NOMO-1 treated with dmso at 0.1 percent for 144 hours (cell line): ENCODE data around the gene BMP8B.
"Not testable (repeated sequence)": the region's sequence is repeated elsewhere in the genome, so short reads cannot be mapped to it uniquely, and the experiment has no call there.

Experiments used
- DNase-seq: peaks from one replicate; lab custom pipeline; 2025; ENCODE audit not compliant: unreplicated experiment; lab: John Stamatoyannopoulos, UW

BMP8B gene

DNA sequence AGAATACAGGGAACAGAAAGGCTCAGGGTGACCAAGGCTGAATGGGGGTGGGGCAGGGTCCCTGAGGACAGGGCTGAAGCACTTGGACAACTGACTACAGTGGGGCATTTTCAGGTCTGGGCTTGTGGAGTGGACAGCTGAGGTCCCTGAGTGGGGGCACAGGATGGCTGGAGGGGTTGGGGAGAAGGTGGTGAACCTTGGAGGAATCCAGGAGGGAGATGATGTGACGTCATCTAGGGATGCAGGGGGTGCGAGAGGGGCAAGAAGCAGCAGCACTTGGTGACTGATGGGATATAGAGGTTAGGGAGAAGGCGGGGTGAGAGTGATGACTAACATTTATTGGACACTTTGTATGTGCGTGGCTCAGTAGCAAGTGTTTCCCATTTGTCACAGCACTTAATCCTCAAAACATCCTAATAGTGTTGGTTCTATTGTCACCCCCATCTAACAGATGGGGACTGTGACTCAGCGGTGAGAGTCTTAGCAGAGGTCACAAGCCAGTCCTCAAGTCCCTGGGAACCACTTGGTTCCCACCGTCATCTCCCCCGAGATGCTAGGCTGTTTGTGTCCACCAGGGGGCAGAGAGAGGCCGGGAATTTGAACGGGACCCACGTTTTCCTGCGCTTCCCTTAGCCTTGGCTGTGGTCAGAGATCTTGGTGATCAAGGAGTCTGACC lies 27.9 kb upstream of the BMP8B start:
- peak; percentile 69 for DNase-seq

DNA sequence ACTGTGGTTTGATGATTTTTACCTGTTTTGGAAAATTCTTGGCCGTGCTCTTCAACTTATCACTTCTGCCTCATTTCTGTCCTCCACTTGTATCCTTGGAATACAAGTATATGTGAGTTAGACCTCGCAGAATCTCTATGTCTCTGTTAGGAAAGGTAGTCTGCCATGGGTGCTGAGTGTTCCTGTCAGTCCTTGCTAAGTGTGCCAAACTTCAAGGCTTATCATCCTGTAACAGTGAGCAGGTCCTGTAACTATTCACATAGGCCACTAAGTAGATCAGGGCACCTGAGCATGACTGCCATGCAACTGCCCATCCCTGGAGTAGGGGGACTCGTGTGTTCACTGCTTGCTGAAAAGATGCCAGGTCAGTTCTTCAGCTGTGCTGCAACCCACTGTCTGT lies 24.2 kb upstream of the BMP8B start:
- no peak for DNase-seq

DNA sequence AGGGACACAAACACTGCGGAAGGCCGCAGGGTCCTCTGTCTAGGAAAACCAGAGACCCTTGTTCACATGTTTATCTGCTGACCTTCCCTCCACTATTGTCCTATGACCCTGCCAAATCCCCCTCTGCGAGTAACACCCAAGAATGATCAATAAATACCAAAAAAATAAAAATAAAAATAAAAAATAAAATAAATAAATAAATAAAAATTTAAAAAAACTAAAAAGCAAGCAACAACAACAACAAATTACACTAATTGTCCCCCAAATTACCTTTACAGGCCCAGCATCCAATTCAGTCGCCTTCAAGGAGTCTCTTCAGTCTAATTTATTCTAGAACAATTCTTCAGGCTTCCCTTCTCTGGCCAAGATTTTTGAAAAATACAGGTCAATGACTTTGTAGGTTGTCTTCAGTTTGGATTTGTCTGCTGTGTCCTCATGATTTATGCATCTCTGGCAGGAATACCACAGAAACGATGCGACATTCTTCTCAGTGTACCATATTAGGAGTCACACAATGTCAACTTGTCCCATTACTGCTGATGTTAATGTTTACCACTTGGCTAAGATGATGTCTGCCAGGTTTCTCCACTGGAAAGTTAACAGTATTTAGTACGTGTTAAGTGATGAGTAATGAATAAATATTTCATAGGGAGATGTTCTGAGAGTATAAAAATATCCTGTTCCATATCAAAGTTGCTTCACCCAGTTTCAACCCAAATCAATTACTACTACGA lies 20.3 kb upstream of the BMP8B start:
- no peak for DNase-seq

DNA sequence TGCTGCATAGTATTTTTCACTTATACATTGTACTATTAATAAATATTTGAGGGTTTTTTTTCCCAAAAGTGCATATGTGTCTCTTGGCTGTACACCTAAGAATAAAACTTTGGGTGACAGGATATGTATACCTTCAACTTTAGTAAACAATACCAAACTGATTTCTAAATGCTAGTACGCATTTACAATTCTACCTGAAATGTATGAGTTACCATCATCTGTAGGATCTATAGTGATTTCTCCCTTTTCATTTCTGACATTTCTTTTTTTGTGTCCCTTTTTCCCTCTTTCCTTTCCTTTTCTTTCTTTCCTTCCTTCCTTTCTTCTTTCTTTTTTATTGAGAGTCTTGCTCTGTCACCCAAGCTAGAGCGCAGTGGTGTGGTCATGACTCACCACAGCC lies 16.7 kb upstream of the BMP8B start:
- DNase-seq, result no peak

DNA sequence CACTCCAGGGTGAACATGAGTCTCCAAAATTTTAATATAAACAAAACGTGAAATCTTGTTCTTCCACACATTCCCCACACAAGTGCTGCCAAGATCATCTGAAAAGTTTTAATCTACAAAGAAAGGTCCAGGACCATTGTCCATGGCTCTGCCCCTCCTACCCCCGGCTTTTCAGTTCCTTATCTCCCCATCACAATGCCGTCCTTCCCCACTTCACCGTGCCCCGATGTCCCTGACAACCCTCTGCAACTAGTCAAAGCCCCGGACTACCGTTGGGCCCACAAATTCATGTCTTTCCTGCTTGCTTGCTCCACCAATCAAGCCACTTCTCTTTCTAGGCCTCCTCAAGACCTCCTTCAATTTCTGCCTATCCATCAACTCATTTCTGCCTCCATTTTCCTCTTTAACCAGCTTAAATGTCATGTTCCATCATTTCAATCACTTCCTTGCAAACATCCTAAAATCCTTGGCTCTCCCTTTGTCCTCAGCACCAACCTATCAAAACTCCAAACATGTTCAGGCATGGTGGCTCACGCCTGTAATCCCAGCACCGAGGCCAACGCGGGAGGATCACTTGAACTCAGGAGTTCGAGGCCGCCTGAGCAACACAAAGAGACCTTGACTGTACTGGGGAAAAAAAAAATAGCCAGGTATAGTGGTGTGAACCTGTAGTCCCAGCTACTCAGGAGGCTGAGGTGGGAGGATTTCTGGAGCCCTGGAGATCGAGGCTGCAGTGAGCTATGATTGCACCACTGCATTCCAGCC lies 14.0 kb upstream of the BMP8B start:
- no peak for DNase-seq

DNA sequence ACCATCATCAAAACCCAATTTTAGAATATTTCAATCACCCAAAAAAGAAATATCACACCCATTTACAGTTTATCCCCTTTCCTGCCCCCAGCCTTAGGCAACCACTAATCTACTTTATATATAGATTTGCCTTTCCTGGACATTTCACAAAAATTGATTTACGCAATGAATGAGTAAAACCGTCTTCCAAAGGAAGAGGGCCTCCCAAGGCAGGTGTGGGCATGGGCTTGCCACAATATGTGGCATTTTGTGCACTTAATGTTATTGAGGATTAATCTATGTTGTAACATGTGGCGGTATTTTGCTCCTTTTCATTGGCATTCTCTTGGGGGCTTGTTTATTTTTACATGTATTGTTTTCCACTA lies 11.8 kb upstream of the BMP8B start:
- peak; percentile 75 for DNase-seq

DNA sequence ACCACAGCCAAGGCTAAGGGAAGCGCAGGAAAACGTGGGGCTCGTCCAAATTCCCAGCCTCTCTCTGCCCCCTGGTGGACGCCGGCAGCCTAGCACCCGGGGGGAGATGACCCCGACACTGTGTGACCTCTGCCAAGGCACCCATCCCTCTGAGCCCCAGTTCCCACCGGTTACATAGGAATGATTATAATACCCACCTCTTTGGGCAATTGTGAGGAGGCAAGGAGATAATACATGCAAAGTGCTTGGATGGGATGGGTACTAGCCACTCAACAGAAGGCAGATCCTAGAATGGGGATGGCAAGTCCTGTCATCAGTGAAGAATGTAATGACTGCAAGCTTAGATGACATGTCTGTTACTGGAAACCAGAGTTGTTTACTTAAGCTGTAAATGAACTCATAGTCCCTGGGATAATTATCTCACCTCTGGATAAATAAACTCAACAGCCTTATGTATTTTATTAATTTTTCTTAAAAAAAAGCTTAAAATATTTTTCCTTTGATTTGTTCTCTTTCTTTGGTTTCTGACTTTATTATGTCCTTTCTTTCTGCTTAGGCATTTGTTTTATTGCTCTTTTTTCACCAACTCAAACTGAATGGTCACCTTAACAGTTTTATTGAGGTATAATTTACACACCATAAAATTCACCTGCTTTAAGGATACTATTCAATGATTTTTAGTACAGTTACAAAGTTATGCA lies 11.3 kb upstream of the BMP8B start:
- DNase-seq, result peak; percentile 55

DNA sequence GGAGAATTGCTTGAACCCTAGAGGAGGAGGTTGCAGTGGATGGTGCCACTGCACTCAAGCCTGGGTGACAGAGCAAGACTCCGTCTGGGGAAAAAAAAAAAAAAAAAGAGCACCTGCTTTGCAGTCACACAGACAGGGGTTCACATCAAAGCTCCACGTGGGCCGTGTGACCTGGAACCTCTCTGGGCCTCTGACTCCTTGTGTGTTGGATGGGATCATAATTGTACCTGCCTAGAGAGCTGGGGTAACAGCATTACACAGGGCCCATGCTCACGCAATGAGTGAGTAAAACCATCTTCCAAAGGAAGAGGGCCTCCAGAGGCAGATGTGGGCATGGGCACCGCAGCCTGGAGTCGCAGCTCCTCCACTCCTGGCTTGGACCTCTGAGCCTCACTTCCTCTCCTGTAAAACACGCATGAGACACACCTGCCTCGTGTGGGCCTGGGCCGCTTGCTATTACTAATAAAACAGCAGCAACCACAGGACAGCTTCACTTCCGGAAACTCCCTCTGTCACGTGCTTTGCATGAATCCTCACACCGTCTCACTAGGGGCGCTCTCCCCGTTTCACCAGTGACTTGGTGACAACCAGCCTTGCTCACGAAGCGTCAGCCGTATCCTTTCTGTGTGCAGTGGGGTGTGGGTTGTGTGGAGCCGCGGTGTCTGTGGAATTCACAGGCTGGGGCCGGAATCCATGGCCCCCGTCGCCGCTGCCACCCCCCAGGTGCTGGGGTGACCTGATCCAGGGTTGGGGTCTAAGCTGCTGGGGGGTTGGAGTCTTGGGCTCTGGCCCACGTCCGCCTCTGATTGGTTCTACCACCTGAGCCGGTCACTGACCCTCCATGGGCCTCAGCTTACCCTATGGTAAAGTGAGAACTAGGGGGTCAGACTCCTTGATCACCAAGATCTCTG lies 10.4 kb upstream of the BMP8B start:
- DNase-seq, result peak; percentile 90

DNA sequence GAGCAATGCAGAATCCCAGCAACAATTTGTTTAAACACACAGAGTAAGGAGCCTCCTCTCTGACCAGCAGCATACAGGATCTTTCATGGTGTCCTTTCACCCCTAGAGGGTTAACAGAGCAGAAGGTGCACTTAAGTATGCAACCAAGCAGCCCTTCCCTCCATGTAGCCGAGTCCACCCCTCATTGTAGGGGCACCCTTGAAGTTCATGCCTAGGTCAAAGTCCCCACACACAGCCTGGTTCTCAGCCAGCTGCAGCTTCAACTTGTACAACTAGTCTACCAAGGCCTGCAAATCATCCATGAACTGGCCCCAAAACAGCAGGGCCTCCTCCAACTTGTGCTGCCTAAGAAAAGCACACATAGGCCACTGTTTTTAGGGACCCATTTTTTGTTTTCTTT lies 7.0 kb upstream of the BMP8B start:
- no peak for DNase-seq

DNA sequence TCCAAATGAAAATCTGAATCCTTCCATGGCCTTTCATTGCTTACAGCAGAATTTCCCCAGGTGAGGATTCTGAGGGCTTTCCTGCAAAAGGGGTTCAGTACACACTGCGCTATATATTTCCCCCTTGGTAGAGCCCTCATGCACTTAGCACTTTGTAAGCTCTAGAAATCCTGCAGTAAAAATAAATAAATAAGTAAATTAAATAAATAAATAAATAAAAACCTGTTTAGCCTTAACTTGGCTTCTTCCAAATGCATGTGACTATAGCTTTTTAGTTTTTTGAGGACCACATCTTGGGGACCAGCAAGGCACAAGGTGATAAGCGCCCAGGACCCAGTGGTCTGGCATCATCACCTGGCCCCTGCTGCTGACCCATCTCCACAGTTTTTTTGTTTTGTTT lies 3.2 kb upstream of the BMP8B start:
- DNase-seq, result no peak

DNA sequence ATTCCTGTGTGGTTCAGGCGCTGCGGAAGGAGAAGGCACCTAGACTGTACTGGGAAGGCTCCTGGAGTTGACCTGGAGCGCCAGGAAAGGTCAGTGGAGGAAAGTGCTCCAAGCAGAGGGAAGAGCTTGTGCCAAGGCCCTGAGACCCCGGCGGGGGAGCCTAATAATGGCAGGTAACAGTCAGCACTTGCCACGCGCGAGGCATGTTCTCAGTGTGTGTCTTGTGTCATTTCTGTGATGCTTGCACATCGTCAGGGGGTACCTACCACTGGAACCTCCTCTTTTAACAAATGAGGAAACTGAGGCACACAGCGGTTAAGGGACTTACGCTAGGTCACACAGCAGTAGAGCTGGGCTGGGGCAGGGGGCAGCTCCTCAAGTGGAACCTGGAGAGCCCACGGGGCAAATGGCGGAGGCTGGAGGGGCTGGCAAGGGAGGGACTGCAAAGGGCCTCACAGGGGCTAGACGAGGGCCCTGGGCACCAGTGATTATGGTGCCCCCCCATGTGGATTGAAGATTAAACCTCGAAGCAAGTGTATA lies 976 bp upstream of the BMP8B start:
- no peak for DNase-seq

DNA sequence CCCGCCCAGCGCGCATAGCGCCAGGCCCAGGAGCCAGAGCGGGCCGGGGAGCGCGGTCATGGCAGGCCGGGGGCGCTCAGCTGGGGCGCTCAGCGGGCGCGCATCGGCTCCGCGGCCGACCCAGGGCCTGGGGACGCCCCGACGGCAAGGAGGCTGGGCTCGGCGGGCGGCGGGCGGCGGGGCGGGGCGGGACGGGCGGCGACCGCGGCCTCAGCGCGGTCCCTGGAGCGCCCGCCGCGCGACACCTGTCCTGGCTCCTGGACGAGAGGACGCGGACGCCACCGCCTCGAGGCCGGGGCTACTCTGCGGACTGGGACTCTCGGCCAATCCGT lies 273 bp downstream of the BMP8B start:
- DNase-seq, result no peak

DNA sequence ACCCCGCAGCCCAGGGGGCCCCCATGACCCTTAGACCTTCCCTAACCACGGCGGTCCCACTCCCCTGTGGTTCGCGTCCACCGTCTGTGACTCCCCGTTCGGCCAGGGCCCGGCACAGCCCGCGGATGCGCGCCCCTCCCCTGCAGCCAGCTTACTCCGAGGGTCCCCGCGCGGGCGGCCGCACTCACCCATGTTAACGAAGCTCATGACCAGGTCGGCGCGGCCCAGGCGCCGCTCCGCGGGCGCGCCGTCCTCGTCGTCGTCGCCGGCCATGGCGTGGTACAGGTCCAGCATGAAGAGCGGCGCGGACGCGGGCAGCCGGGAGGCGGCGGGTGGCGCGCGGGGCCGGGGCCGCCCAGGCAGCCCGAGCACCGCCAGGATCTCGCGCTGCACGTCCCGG lies 701 bp downstream of the BMP8B start:
- not testable (repeated sequence) for DNase-seq

DNA sequence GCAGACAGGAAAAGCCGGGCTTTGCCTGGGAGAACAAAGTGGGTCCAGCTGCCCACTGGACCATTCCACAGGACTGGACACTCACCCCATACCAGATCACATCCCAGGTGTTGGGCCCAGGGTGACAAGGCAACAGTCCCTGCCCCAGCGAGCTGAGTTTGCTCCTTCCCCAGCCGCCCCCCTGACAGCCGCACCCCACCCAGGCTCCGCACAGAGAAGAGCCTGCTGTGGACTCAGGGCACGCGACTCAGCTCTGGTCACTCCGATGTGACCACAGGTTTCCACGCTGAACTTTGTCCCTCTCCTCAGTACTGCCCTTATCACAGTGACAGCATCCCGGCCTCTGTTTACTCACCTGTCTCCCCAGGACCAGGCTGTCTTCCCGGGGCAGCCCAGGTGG lies 1.2 kb downstream of the BMP8B start:
- no peak for DNase-seq

DNA sequence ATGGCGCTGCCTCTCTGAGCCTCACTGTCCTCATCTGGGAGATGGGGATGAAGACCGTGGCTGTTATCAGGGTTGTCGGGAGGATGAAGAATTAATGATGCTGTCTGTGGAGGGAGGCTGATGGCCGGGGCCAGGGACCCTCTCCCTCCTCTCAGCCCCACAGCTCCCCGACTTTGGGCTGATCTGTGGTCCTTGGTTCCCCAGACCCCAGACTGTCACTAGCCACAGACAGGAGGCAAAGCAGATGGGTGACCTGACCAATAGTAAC lies 1.6 kb downstream of the BMP8B start:
- DNase-seq, result not testable (repeated sequence)

DNA sequence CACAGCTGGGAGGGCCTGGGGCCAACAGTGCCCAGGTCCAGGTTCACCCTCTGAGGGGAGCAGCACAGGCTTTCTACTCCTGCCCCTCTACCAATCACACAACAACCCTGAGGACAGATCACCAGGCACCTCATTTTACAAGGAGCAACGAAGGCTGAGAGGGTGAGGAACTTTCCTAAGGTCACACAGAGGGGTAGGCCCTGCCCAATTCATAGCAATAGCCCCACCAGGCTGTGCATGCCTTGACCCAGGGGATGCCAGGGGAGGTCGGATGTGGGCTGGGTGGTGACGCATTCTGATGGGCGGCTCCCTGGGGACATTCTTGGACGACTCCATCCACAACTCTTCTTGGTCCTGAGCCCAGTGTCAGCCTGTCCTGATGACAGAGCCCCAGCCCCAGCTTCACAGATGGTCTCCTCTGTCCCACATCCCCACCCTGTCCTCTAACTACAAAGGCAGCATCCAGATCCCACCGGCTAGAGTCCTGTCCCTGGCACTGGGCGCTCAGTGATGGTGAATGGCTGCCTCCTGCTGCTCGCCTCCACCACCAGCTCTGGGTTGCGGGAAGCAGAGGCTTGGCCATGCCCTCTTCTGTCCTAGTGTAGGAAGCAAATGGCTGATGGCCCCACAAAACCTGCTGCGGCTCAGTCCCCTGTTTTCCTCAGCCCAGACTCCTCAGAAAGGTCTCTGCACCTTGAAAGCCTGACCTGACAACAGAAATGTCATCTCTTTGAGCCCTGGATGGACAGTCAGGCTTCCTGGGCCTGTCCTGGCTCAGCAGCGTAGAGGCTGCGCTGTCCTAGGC lies 2.2 kb downstream of the BMP8B start:
- not testable (repeated sequence) for DNase-seq

DNA sequence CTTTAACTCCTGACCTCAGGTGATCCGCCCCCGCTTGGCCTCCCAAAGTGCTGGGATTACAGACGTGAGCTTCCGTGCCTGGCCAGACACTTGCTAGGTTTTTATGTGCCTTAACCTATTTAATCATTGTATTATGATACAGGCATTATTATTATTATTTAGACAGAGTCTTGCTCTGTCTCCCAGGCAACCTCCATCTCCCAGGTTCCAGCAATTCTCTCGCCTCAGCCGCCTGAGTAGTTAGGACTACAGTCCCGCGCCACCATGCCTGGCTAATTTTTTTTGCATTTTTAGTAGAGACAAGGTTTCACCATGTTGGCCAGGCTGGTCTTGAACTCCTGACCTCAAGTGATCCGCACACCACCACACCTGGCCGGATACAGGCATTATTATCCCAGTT lies 6.0 kb downstream of the BMP8B start:
- DNase-seq, result not testable (repeated sequence)

DNA sequence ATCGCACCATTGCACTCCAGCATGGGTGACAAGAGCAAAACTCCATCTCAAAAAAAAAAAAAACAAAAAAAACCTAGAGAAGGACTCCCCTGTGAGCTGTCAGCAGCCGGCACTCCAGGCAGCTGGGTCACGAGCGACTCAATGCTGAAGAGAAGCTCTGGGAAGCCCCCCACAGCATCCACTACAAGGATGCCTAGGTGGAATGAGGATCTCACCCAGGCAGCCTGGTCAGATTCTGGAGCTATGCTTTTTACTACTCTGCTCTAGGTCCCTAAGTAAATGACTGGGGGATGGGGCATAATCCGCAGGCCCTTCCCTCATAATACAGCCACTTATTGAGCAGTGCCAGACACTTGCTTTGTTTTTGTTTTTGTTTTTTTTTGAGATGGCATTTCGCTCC lies 6.6 kb downstream of the BMP8B start:
- DNase-seq, result no peak

DNA sequence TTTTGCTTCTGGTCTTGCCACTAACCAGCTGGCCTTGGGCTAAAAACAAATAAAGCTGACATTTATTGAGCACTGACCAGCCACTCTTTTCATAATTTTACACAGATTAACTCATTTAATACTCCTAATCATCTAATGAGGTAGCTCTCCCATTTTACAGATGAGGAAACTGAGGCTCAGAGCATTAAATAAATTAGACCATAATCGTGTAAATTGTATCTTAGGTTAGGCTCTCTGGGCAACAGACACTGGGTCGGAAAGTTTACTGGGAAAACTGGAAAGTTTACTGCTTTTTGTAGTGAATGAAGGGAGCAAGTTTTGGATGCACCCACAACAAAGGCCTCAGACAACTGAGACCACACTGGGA lies 7.3 kb downstream of the BMP8B start:
- no peak for DNase-seq

DNA sequence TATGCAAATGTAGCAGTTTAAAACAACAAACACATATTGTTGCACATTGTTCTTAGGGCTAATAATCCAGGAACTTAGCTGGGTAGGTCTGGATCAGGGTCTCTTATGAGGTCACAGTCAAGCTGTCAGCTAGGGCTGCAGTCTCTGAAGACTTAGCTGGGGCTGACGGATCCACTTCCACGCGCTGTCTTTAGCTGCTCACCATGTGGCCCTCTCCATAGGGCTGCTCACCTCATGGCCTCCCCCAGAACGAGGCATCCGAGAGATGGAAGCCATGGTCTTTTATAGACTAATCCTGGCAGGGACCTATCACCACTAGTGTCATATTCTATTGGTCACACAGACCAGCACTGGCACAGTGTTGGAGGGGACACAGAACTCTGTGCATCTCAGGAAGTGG lies 8.8 kb downstream of the BMP8B start:
- no peak for DNase-seq
